NT2/D1 (cell line): Measurements from ENCODE around the gene SLC39A5.

ENCODE experiments used
- SUZ12 ChIP-seq: IDR thresholded peaks from 2 replicates; pipeline ENCODE4 v1.6.1; 2011; ENCODE audit not compliant: insufficient read length, insufficient read depth; ENCODE audit errors: extremely low read depth
- YY1 ChIP-seq: IDR thresholded peaks from 2 replicates; pipeline ENCODE4 v1.6.1; 2011; ENCODE audit not compliant: insufficient read length, insufficient read depth
- ZNF274 ChIP-seq: IDR thresholded peaks from 2 replicates; pipeline ENCODE4 v1.6.1; 2011; ENCODE audit warnings: mild to moderate bottlenecking, low read depth, low read length

GRCh38 chr12:56237552-56237951, 7.7 kb downstream of the SLC39A5 start:
- TF ChIP-seq YY1: no peak
- no peak for TF ChIP-seq SUZ12
- TF ChIP-seq ZNF274: no peak
